SK-N-SH (cell line): ENCODE results near the gene NT5DC3.

Source experiments
- MXI1 ChIP-seq: IDR thresholded peaks from 2 replicates; pipeline ENCODE4 v1.6.1; 2012; ENCODE audit warnings: mild to moderate bottlenecking, low read depth, low read length, improper control_type of control experiment
- RAD21 ChIP-seq: IDR thresholded peaks from 2 replicates; pipeline ENCODE4 v1.6.1; 2012; ENCODE audit warnings: mild to moderate bottlenecking, low read length
- RXRA ChIP-seq: IDR thresholded peaks from 2 replicates; pipeline ENCODE4 v1.4.0; 2012; ENCODE audit warnings: low read depth, mild to moderate bottlenecking, borderline replicate concordance
- SMC3 ChIP-seq: IDR thresholded peaks from 2 replicates; pipeline ENCODE4 v1.6.1; 2012; ENCODE audit warnings: low read depth, low read length, improper control_type of control experiment
- TF ChIP-seq, protein P1 (sequence below): IDR thresholded peaks from 2 replicates; pipeline ENCODE4 v1.4.0; 2012; ENCODE audit warnings: low read depth
- TF ChIP-seq, protein P2 (sequence below): fragments of 200-600 bp; sonication (generic); IDR thresholded peaks from 2 replicates; pipeline ENCODE4 v1.6.1; 2017; ENCODE audit warnings: antibody characterized with exemption, mild to moderate bottlenecking, moderate library complexity

- no peak for TF ChIP-seq RXRA
- TF ChIP-seq RAD21 = no peak
- TF ChIP-seq, protein P1, sequence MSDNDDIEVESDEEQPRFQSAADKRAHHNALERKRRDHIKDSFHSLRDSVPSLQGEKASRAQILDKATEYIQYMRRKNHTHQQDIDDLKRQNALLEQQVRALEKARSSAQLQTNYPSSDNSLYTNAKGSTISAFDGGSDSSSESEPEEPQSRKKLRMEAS = no peak
- TF ChIP-seq, protein P2, sequence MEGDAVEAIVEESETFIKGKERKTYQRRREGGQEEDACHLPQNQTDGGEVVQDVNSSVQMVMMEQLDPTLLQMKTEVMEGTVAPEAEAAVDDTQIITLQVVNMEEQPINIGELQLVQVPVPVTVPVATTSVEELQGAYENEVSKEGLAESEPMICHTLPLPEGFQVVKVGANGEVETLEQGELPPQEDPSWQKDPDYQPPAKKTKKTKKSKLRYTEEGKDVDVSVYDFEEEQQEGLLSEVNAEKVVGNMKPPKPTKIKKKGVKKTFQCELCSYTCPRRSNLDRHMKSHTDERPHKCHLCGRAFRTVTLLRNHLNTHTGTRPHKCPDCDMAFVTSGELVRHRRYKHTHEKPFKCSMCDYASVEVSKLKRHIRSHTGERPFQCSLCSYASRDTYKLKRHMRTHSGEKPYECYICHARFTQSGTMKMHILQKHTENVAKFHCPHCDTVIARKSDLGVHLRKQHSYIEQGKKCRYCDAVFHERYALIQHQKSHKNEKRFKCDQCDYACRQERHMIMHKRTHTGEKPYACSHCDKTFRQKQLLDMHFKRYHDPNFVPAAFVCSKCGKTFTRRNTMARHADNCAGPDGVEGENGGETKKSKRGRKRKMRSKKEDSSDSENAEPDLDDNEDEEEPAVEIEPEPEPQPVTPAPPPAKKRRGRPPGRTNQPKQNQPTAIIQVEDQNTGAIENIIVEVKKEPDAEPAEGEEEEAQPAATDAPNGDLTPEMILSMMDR = no peak
- no peak for TF ChIP-seq MXI1
- no peak for TF ChIP-seq SMC3
These were observed 24.2 kb upstream of the NT5DC3 start for GRCh38 chr12:103865151-103865730.
